VCaP (cell line): ENCODE measurements around the gene WWOX.

Experiments used
- H3K27ac ChIP-seq: fragments of 450-650 bp; 2 replicates; pipeline ENCODE4 v1.5.1; 2017
- TF ChIP-seq, protein P1 (sequence below): fragments of 450-650 bp; conservative IDR thresholded peaks from 2 replicates; pipeline ENCODE4 v1.5.1; 2017; ENCODE audit warnings: mild to moderate bottlenecking, moderate library complexity

WWOX gene

DNA sequence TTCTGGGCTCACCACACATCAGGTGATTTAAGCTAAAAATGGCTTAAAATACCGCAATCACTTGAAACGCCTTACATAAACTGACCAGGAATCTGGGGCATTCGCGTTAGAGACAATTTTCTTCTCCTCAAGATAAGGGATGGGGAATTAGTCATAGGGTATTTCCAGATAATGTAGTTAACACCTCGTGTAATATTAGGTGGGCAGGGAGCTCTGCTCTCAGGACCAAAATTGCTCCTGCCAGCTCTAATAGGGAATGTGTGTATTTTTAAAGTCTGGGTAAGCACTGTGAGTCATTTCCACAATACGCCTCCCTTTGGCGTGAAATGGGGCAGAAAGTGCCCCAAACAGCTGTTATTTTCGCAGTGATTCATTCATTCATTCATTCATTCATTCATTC, 1092.5 kb downstream of the WWOX start:
- TF ChIP-seq, protein P1, sequence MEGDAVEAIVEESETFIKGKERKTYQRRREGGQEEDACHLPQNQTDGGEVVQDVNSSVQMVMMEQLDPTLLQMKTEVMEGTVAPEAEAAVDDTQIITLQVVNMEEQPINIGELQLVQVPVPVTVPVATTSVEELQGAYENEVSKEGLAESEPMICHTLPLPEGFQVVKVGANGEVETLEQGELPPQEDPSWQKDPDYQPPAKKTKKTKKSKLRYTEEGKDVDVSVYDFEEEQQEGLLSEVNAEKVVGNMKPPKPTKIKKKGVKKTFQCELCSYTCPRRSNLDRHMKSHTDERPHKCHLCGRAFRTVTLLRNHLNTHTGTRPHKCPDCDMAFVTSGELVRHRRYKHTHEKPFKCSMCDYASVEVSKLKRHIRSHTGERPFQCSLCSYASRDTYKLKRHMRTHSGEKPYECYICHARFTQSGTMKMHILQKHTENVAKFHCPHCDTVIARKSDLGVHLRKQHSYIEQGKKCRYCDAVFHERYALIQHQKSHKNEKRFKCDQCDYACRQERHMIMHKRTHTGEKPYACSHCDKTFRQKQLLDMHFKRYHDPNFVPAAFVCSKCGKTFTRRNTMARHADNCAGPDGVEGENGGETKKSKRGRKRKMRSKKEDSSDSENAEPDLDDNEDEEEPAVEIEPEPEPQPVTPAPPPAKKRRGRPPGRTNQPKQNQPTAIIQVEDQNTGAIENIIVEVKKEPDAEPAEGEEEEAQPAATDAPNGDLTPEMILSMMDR: no peak
- no peak overlapping the region for H3K27ac ChIP-seq

DNA sequence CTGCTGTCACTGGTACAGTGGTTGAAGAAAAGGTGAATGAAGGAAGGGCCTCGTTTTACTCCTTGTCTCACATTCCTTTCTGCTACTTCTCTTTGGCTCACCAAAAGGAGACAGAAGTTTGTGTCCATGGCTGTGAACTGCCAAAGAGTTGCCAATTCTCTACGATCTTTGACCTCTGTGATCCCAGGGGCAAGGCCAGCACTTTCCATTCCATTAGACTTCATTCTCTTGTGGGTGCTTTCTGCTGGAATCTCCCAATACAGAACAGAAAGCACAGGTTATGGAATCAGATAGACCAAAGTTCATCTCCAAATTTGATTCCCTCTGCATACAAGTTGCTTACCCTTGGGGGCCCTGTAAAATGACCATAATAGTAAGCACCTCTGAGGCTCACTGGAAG, 1093.5 kb downstream of the WWOX start:
- TF ChIP-seq, protein P1: no peak
- no peak overlapping the region for H3K27ac ChIP-seq

DNA sequence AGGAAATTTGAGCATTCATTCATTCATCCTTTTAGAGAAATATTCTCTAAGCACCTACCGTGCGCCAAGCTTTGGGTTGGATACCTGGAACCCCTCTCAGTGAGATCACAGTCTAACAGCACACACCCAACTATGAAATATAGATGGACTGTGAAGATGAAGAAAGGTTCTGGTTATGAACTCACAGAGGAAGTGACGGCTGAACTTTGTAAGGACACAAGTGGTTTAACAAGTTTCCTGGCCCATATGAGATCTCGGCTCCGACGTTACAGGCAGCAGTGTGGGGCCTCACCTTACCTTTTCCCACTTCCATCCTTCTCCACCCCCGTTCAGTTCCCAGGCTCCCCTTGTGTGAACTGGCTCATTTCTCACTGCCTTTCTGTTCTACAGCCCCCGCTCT, 1094.8 kb downstream of the WWOX start:
- no peak overlapping the region for H3K27ac ChIP-seq
- TF ChIP-seq, protein P1: no peak

DNA sequence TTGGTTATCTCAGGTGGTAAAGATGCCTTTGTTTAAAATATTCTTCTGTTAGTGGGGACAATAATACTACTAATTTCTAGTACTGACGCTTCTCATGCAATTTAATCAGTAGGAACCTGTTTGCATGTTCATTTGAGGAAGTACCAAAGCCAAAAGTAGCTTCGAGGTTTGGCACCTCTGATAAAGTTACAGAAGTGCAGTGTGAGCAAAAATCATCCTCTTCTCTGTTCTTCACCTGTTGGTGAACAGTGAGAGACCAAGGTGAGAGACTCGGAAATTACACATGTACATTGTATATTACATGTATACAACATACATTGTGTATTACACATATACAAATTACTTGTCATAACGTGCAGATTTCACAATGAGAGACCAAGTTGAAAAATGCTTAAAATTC, 1096.5 kb downstream of the WWOX start:
- TF ChIP-seq, protein P1: no peak
- H3K27ac ChIP-seq: no peak overlapping the region

DNA sequence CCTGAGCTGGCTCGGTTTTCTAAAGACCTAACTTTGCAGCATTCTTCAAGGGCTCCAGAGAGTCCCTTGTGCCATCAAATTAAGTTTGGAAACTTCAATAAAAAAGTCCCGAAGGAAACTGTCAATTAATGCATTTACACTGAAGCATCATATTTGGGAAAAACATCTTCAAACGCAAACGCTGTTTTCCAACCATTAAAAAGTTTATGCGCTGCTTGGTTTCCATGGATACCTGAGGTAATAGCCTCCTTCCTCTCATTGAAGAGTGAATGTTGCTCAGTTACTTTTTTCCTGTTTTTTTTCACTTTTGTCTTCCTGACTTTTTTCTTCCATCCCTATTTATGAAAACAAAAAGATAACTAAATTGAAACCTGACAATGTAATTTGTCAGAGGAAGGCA, 1102.0 kb downstream of the WWOX start:
- TF ChIP-seq, protein P1: no peak

DNA sequence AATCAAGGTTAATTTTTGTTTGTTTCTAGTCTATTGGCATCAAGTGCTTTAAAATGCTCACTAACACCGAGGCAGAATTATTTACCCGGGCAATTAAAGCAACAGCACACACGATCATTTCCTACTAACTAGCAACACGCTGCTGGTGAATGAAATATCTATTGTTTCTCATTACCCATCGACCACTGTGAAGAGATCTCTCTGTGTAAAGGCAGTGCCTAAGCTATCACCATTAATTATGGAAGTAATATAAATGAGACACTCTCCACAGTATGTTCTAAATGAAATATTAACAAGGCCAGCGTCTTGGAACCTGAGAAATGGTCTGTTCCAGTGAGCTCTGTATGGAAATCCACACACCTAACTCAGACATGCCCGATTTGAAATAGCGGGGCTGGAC, 1103.5 kb downstream of the WWOX start:
- no peak overlapping the region for H3K27ac ChIP-seq
- TF ChIP-seq, protein P1: no peak

More for the DNA sequence above, 1102.0 kb downstream of the WWOX start:
- no peak overlapping the region for H3K27ac ChIP-seq

DNA sequence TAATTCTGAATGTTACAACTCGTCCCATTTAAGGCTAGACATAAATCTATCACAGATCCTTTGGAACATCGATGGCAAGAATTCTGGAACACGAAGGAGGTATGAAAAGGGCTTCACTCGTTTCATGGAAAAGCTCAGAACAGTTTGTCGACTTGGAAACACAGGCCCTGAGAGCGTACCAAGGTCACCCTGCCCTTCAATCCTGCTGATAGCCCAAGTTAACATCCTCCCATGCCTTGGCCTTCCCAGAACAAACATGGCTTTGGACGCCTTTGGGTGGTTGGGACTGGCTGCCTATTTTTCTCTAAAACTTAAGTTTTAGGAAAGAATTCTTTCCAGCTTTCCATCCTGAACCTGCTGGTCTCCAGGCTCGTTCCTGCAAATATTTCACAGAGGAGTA, 1105.0 kb downstream of the WWOX start:
- TF ChIP-seq, protein P1: no peak

DNA sequence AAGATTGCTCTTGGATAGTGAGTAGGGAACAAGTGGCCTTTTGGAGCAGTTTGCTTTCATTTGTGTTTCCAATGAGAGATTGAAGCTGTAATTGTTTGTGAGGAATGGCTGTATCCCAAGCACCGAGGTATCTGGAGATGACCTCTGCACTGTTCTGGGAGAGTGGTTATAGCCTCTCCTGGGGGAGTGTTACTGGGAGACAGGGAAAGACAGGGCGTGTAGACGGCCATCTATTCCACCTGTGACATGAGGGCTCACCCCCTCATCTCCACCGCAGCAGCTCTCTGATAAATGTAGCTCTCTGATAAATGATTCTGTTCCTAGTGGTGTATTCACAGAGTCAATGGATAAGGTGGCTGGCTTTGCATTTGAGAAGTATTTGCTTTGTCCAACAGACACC, 1107.4 kb downstream of the WWOX start:
- TF ChIP-seq, protein P1: no peak
- H3K27ac ChIP-seq: no peak overlapping the region

More for the DNA sequence above, 1105.0 kb downstream of the WWOX start:
- no peak overlapping the region for H3K27ac ChIP-seq
